GM23338 (cell line): ENCODE data around the gene LCNL1.

Source experiments
- EZH2 ChIP-seq: fragments of 200-600 bp; sonication (generic); IDR thresholded peaks from one replicate; pipeline ENCODE4 v1.8.0; 2017; ENCODE audit warnings: antibody characterized with exemption, mild to moderate bottlenecking, low read depth; ENCODE audit not compliant: unreplicated experiment
- EZH2phosphoT487 ChIP-seq: fragments of 200-600 bp; sonication (generic); IDR thresholded peaks from one replicate; pipeline ENCODE4 v1.8.1; 2018; ENCODE audit warnings: antibody characterized with exemption; ENCODE audit not compliant: unreplicated experiment
- JUNB ChIP-seq: IDR thresholded peaks from one replicate; pipeline ENCODE4 v1.6.1; 2016; ENCODE audit warnings: antibody characterized with exemption; ENCODE audit not compliant: unreplicated experiment
- POLR2AphosphoS5 ChIP-seq: IDR thresholded peaks from 2 replicates; pipeline ENCODE4 v1.6.1; 2016; ENCODE audit warnings: antibody characterized with exemption, low read depth
- TF ChIP-seq, protein P1 (sequence below), 2 experiments: fragments of 200-600 bp in 1 of 2; sonication (generic) in 1 of 2; conservative IDR thresholded peaks; 2 replicates each; pipeline versions ENCODE4 v1.5.1 to v1.6.1; 2016 to 2017; ENCODE audit warnings: antibody characterized with exemption in 2 of 2, low read depth in 2 of 2, mild to moderate bottlenecking in 2 of 2, moderate library complexity in 1 of 2
- TF ChIP-seq, protein P2 (sequence below): fragments of 250-450 bp; sonication (Bioruptor Pico); IDR thresholded peaks from 2 replicates; pipeline ENCODE4 v1.5.0; 2020; ENCODE audit warnings: mild to moderate bottlenecking, moderate library complexity
- TF ChIP-seq, protein P3 (sequence below): IDR thresholded peaks from one replicate; pipeline ENCODE4 v1.6.1; 2018; ENCODE audit warnings: antibody characterized with exemption; ENCODE audit not compliant: unreplicated experiment

DNA sequence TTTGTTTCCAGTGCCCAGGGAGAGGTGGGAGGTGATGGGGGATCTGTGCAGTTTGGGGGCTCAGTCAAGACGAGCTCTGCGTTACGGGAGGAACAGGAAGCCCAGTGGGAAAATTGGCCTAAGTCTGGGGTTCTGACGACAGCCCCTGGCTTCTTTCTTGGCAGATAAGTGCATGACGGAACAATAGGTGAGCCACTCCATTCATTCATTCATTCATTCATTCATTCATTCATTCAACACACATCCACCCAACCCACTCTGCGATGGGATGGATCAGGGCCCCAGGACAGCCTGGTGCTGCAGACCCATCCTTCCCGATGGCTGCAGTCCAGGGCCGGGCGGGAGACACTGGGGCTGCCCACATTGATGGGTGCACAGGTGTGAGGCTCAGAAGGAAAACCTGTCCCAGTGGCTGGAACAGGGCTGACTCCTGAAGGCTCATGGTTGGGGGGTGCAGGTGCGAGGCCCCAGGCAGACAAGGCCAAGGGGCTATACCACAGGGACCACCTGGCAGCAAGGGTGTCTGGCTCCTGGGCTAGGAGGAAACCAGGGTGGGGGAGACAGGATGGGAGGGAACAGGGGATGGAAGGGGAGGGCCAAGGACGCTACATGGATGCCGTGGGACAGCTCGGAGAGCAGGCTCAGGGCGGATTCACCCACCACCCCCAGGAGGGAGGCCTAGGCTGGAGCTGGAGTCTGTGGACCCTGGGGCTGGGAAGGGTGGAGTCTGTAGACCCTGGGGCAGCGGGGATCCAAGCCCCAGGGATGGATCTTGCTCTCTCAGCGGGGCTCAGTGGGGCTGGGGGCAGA, 1.9 kb upstream of the LCNL1 start:
- no peak for TF ChIP-seq EZH2
- TF ChIP-seq, protein P1, sequence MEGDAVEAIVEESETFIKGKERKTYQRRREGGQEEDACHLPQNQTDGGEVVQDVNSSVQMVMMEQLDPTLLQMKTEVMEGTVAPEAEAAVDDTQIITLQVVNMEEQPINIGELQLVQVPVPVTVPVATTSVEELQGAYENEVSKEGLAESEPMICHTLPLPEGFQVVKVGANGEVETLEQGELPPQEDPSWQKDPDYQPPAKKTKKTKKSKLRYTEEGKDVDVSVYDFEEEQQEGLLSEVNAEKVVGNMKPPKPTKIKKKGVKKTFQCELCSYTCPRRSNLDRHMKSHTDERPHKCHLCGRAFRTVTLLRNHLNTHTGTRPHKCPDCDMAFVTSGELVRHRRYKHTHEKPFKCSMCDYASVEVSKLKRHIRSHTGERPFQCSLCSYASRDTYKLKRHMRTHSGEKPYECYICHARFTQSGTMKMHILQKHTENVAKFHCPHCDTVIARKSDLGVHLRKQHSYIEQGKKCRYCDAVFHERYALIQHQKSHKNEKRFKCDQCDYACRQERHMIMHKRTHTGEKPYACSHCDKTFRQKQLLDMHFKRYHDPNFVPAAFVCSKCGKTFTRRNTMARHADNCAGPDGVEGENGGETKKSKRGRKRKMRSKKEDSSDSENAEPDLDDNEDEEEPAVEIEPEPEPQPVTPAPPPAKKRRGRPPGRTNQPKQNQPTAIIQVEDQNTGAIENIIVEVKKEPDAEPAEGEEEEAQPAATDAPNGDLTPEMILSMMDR (conservative IDR thresholded peaks at IDR 0.05; ENCODE audit: low read depth in 2 of 2): no peak
- TF ChIP-seq, protein P2, sequence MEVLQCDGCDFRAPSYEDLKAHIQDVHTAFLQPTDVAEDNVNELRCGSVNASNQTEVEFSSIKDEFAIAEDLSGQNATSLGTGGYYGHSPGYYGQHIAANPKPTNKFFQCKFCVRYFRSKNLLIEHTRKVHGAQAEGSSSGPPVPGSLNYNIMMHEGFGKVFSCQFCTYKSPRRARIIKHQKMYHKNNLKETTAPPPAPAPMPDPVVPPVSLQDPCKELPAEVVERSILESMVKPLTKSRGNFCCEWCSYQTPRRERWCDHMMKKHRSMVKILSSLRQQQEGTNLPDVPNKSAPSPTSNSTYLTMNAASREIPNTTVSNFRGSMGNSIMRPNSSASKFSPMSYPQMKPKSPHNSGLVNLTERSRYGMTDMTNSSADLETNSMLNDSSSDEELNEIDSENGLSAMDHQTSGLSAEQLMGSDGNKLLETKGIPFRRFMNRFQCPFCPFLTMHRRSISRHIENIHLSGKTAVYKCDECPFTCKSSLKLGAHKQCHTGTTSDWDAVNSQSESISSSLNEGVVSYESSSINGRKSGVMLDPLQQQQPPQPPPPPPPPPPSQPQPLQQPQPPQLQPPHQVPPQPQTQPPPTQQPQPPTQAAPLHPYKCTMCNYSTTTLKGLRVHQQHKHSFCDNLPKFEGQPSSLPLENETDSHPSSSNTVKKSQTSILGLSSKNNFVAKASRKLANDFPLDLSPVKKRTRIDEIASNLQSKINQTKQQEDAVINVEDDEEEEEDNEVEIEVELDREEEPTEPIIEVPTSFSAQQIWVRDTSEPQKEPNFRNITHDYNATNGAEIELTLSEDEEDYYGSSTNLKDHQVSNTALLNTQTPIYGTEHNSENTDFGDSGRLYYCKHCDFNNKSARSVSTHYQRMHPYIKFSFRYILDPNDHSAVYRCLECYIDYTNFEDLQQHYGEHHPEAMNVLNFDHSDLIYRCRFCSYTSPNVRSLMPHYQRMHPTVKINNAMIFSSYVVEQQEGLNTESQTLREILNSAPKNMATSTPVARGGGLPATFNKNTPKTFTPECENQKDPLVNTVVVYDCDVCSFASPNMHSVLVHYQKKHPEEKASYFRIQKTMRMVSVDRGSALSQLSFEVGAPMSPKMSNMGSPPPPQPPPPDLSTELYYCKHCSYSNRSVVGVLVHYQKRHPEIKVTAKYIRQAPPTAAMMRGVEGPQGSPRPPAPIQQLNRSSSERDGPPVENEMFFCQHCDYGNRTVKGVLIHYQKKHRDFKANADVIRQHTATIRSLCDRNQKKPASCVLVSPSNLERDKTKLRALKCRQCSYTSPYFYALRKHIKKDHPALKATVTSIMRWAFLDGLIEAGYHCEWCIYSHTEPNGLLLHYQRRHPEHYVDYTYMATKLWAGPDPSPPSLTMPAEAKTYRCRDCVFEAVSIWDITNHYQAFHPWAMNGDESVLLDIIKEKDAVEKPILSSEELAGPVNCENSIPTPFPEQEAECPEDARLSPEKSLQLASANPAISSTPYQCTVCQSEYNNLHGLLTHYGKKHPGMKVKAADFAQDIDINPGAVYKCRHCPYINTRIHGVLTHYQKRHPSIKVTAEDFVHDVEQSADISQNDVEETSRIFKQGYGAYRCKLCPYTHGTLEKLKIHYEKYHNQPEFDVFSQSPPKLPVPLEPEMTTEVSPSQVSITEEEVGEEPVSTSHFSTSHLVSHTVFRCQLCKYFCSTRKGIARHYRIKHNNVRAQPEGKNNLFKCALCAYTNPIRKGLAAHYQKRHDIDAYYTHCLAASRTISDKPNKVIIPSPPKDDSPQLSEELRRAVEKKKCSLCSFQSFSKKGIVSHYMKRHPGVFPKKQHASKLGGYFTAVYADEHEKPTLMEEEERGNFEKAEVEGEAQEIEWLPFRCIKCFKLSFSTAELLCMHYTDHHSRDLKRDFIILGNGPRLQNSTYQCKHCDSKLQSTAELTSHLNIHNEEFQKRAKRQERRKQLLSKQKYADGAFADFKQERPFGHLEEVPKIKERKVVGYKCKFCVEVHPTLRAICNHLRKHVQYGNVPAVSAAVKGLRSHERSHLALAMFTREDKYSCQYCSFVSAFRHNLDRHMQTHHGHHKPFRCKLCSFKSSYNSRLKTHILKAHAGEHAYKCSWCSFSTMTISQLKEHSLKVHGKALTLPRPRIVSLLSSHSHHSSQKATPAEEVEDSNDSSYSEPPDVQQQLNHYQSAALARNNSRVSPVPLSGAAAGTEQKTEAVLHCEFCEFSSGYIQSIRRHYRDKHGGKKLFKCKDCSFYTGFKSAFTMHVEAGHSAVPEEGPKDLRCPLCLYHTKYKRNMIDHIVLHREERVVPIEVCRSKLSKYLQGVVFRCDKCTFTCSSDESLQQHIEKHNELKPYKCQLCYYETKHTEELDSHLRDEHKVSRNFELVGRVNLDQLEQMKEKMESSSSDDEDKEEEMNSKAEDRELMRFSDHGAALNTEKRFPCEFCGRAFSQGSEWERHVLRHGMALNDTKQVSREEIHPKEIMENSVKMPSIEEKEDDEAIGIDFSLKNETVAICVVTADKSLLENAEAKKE (CRISPR knock-in tag): no peak
- no peak for TF ChIP-seq POLR2AphosphoS5
- TF ChIP-seq, protein P3, sequence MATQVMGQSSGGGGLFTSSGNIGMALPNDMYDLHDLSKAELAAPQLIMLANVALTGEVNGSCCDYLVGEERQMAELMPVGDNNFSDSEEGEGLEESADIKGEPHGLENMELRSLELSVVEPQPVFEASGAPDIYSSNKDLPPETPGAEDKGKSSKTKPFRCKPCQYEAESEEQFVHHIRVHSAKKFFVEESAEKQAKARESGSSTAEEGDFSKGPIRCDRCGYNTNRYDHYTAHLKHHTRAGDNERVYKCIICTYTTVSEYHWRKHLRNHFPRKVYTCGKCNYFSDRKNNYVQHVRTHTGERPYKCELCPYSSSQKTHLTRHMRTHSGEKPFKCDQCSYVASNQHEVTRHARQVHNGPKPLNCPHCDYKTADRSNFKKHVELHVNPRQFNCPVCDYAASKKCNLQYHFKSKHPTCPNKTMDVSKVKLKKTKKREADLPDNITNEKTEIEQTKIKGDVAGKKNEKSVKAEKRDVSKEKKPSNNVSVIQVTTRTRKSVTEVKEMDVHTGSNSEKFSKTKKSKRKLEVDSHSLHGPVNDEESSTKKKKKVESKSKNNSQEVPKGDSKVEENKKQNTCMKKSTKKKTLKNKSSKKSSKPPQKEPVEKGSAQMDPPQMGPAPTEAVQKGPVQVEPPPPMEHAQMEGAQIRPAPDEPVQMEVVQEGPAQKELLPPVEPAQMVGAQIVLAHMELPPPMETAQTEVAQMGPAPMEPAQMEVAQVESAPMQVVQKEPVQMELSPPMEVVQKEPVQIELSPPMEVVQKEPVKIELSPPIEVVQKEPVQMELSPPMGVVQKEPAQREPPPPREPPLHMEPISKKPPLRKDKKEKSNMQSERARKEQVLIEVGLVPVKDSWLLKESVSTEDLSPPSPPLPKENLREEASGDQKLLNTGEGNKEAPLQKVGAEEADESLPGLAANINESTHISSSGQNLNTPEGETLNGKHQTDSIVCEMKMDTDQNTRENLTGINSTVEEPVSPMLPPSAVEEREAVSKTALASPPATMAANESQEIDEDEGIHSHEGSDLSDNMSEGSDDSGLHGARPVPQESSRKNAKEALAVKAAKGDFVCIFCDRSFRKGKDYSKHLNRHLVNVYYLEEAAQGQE: no peak
- no peak for TF ChIP-seq EZH2phosphoT487
- TF ChIP-seq JUNB: no peak
